ENCODE measurements around the gene ADGRG3. TPM values are rescaled to one million over a fixed set of nuclear protein-coding genes. Genes with fewer than 3 reads are reported as not detected.
"Not testable (repeated sequence)": the region's sequence is repeated elsewhere in the genome, so short reads cannot be mapped to it uniquely, and the experiment has no call there.

ADGRG3 gene
- total RNA-seq, 1 donor from 2014 or later, result not detected

GRCh38 chr16:57707331-57707730, 39.2 kb downstream of the ADGRG3 start:
- Histone ChIP-seq H3K4me3 (ENCODE audit: low read depth, low read length) (no peak overlapping the region), H3K27me3 (ENCODE audit: control insufficient read depth, insufficient read depth, low read length) (peaks cover 10% of the 10 kb centered on the region), H3K36me3 (ENCODE audit: control insufficient read depth, insufficient read depth, low read length) (no peaks in the 10 kb centered on the region)
- DNase-seq (ENCODE audit: low read depth), result no peak
- TF ChIP-seq CTCF (IDR thresholded peaks at IDR 0.05; ENCODE audit: insufficient read depth, low read length, poor library complexity, severe bottlenecking), result no peak

DNA sequence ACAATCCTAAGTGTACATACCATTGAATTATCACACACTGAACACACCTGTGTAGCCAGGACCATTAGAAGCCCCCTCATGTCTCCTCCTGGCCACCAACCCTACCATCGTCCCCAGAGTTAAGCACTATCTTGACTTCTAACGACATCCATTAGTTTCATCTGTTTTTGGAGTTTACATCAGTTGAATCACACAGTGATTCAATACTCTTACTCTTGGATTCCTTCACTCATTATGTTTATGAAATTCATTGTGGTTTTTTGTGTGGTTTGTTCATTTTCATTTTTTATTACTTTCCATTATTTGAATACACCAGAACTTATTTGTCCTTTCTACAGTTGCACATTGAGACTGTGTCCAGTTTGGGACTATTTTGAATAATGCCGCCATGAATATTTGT, 40.1 kb downstream of the ADGRG3 start:
- Histone ChIP-seq H3K36me3 (ENCODE audit: control insufficient read depth, insufficient read depth, low read length) (no peaks in the 10 kb centered on the region), H3K27me3 (ENCODE audit: control insufficient read depth, insufficient read depth, low read length) (peaks cover 10% of the 10 kb centered on the region), H3K4me3 (ENCODE audit: low read depth, low read length) (no peak overlapping the region)
- no peak for DNase-seq (ENCODE audit: low read depth)
- TF ChIP-seq CTCF (IDR thresholded peaks at IDR 0.05; ENCODE audit: insufficient read depth, low read length, poor library complexity, severe bottlenecking), result no peak

GRCh38 chr16:57709663-57710062, 41.6 kb downstream of the ADGRG3 start:
- Histone ChIP-seq H3K36me3 (ENCODE audit: control insufficient read depth, insufficient read depth, low read length) (no peaks in the 10 kb centered on the region), H3K4me3 (ENCODE audit: low read depth, low read length) (no peak overlapping the region), H3K27me3 (ENCODE audit: control insufficient read depth, insufficient read depth, low read length) (peaks cover 14% of the 10 kb centered on the region)
- TF ChIP-seq CTCF (IDR thresholded peaks at IDR 0.05; ENCODE audit: insufficient read depth, low read length, poor library complexity, severe bottlenecking), result no peak
- DNase-seq (ENCODE audit: low read depth), result no peak

GRCh38 chr16:57711346-57711745, 43.2 kb downstream of the ADGRG3 start:
- H3K27me3 ChIP-seq (ENCODE audit: control insufficient read depth, insufficient read depth, low read length), result peaks cover 14% of the 10 kb centered on the region
- TF ChIP-seq CTCF (IDR thresholded peaks at IDR 0.05; ENCODE audit: insufficient read depth, low read length, poor library complexity, severe bottlenecking), result no peak
- no peak overlapping the region for H3K4me3 ChIP-seq (ENCODE audit: low read depth, low read length)
- no peak for DNase-seq (ENCODE audit: low read depth)
- no peaks in the 10 kb centered on the region for H3K36me3 ChIP-seq (ENCODE audit: control insufficient read depth, insufficient read depth, low read length)

GRCh38 chr16:57711993-57712392, 43.9 kb downstream of the ADGRG3 start:
- TF ChIP-seq CTCF (IDR thresholded peaks at IDR 0.05; ENCODE audit: insufficient read depth, low read length, poor library complexity, severe bottlenecking), result no peak
- Histone ChIP-seq H3K4me3 (ENCODE audit: low read depth, low read length) (no peak overlapping the region), H3K36me3 (ENCODE audit: control insufficient read depth, insufficient read depth, low read length) (no peaks in the 10 kb centered on the region), H3K27me3 (ENCODE audit: control insufficient read depth, insufficient read depth, low read length) (peaks cover 14% of the 10 kb centered on the region)
- DNase-seq (ENCODE audit: low read depth), result no peak

GRCh38 chr16:57712569-57712968, 44.5 kb downstream of the ADGRG3 start:
- peaks cover 14% of the 10 kb centered on the region for H3K27me3 ChIP-seq (ENCODE audit: control insufficient read depth, insufficient read depth, low read length)
- not testable (repeated sequence) for H3K4me3 ChIP-seq (ENCODE audit: low read depth, low read length); H3K36me3 ChIP-seq (ENCODE audit: control insufficient read depth, insufficient read depth, low read length); DNase-seq (ENCODE audit: low read depth)
